HUES6 (cell line): Measurements from ENCODE around the gene PSTK.

Experiments used
- H3K27ac ChIP-seq: 2 replicates; pipeline ENCODE4 v1.7.0; 2013; ENCODE audit warnings: low read depth, mild to moderate bottlenecking, low read length, inconsistent platforms
- H3K27me3 ChIP-seq: 2 replicates; pipeline ENCODE4 v1.6.1; 2013; ENCODE audit warnings: low read length; ENCODE audit not compliant: control insufficient read depth, insufficient read depth
- H3K36me3 ChIP-seq: 2 replicates; pipeline ENCODE4 v1.6.1; 2013; ENCODE audit warnings: low read length; ENCODE audit not compliant: control insufficient read depth, insufficient read depth
- H3K4me1 ChIP-seq: 2 replicates; pipeline ENCODE4 v1.6.1; 2013; ENCODE audit warnings: low read length; ENCODE audit not compliant: control insufficient read depth, insufficient read depth
- H3K4me3 ChIP-seq: 2 replicates; pipeline ENCODE4 v1.5.1; 2013; ENCODE audit warnings: low read depth, low read length
- H3K9ac ChIP-seq: one replicate; pipeline ENCODE4 v1.6.1; 2013; ENCODE audit warnings: mild to moderate bottlenecking, low read length
- H3K9me3 ChIP-seq: 2 replicates; pipeline ENCODE4 v1.6.1; 2013; ENCODE audit warnings: low read depth, low read length; ENCODE audit not compliant: control insufficient read depth, insufficient read depth

The PSTK gene

GRCh38 chr10:122980209-122981065 is at the start of gene PSTK:
TSS of gene PSTK (plus strand) at chr10:122980401. CDS start at chr10:122980480, 79 bp downstream.
- H3K9me3 ChIP-seq = no peaks in the 10 kb centered on the region
- peaks cover 7% of the 10 kb centered on the region; the same call in 1 of the 2 replicates for H3K36me3 ChIP-seq
- H3K27me3 ChIP-seq = no peaks in the 10 kb centered on the region
- H3K4me1 ChIP-seq = no peaks in the 10 kb centered on the region
- H3K9ac ChIP-seq = peak within 1 kb of the TSS; percentile 99
- H3K4me3 ChIP-seq = peak within 1 kb of the TSS; percentile 97
- H3K27ac ChIP-seq = peak within 1 kb of the TSS; percentile 96

- no peaks in the 10 kb centered on the region for H3K27me3 ChIP-seq
- no peaks in the 10 kb centered on the region for H3K36me3 ChIP-seq
- H3K4me3 ChIP-seq = no peak overlapping the region
- H3K9ac ChIP-seq = no peak overlapping the region
- H3K27ac ChIP-seq = no peak overlapping the region
- H3K9me3 ChIP-seq = no peaks in the 10 kb centered on the region
- H3K4me1 ChIP-seq = no peaks in the 10 kb centered on the region
Observed at GRCh38 chr10:122931088-122931906, 48.9 kb upstream of the PSTK start.

GRCh38 chr10:122939133-122939855 is 40.9 kb upstream of the PSTK start:
- H3K9ac ChIP-seq = no peak overlapping the region

GRCh38 chr10:122939856-122940543 is 40.2 kb upstream of the PSTK start:
- Histone ChIP-seq H3K4me3 (no peak overlapping the region), H3K27ac (no peak overlapping the region), H3K4me1 (no peaks in the 10 kb centered on the region), H3K9ac (no peak overlapping the region), H3K27me3 (no peaks in the 10 kb centered on the region), H3K9me3 (no peaks in the 10 kb centered on the region), H3K36me3 (peaks cover 13% of the 10 kb centered on the region)

More at GRCh38 chr10:122939133-122939855, 40.9 kb upstream of the PSTK start:
- Histone ChIP-seq H3K9me3 (no peaks in the 10 kb centered on the region), H3K27ac (no peak overlapping the region), H3K27me3 (no peaks in the 10 kb centered on the region), H3K4me3 (no peak overlapping the region), H3K4me1 (no peaks in the 10 kb centered on the region), H3K36me3 (peaks cover 13% of the 10 kb centered on the region)

GRCh38 chr10:122949296-122949695 is 30.9 kb upstream of the PSTK start:
- Histone ChIP-seq H3K4me3 (no peak overlapping the region), H3K27me3 (peaks cover under 1% of the 10 kb centered on the region), H3K36me3 (peaks cover 37% of the 10 kb centered on the region), H3K27ac (no peak overlapping the region), H3K4me1 (no peaks in the 10 kb centered on the region), H3K9ac (no peak overlapping the region), H3K9me3 (no peaks in the 10 kb centered on the region)

- Histone ChIP-seq H3K9me3 (peaks cover 7% of the 10 kb centered on the region), H3K27ac (no peak within 1 kb of the TSS), H3K27me3 (peaks cover 26% of the 10 kb centered on the region), H3K9ac (peak within 1 kb of the TSS; percentile 88), H3K4me3 (peak within 1 kb of the TSS; percentile 80), H3K4me1 (no peaks in the 10 kb centered on the region), H3K36me3 (peaks cover 6% of the 10 kb centered on the region; the same call in 1 of the 2 replicates)
Observed at GRCh38 chr10:122953902-122954730, 26.1 kb upstream of the PSTK start, which contains the start of gene C10orf88. TSS of gene C10orf88 (minus strand) at chr10:122954227. CDS start at chr10:122954178, 49 bp downstream.

- H3K4me1 ChIP-seq = no peaks in the 10 kb centered on the region
- no peak overlapping the region for H3K27ac ChIP-seq
- H3K9ac ChIP-seq = no peak overlapping the region
- H3K36me3 ChIP-seq = peaks cover 3% of the 10 kb centered on the region; the same call in 1 of the 2 replicates
- H3K4me3 ChIP-seq = peak overlapping the region; percentile 80
- H3K9me3 ChIP-seq = peaks cover 7% of the 10 kb centered on the region
- H3K27me3 ChIP-seq = peaks cover 26% of the 10 kb centered on the region
Observed at GRCh38 chr10:122954731-122955050, 25.5 kb upstream of the PSTK start.

GRCh38 chr10:122955892-122956291 is 24.3 kb upstream of the PSTK start:
- peaks cover 7% of the 10 kb centered on the region for H3K9me3 ChIP-seq
- H3K9ac ChIP-seq = no peak overlapping the region
- no peaks in the 10 kb centered on the region for H3K36me3 ChIP-seq
- H3K4me1 ChIP-seq = no peaks in the 10 kb centered on the region
- peaks cover 26% of the 10 kb centered on the region for H3K27me3 ChIP-seq
- no peak overlapping the region for H3K4me3 ChIP-seq
- no peak overlapping the region for H3K27ac ChIP-seq

- no peak overlapping the region for H3K4me3 ChIP-seq
- H3K27me3 ChIP-seq = peaks cover 29% of the 10 kb centered on the region
- no peaks in the 10 kb centered on the region for H3K36me3 ChIP-seq
- no peaks in the 10 kb centered on the region for H3K4me1 ChIP-seq
- no peak overlapping the region for H3K9ac ChIP-seq
- peaks cover 7% of the 10 kb centered on the region for H3K9me3 ChIP-seq
- no peak overlapping the region for H3K27ac ChIP-seq
Observed at GRCh38 chr10:122957474-122957873, 22.7 kb upstream of the PSTK start.
